Embryonic facial prominence (tissue), 1 donor: ENCODE measurements around the gene TUT4.

Experiments used
- DNase-seq: peaks from one replicate; pipeline ENCODE4 v3.0.0-alpha.2; 2016; ENCODE audit errors: extremely low spot score

TUT4 gene

GRCh38 chr1:52532731-52533327, 20.1 kb downstream of the TUT4 start:
- DNase-seq: no peak

DNA sequence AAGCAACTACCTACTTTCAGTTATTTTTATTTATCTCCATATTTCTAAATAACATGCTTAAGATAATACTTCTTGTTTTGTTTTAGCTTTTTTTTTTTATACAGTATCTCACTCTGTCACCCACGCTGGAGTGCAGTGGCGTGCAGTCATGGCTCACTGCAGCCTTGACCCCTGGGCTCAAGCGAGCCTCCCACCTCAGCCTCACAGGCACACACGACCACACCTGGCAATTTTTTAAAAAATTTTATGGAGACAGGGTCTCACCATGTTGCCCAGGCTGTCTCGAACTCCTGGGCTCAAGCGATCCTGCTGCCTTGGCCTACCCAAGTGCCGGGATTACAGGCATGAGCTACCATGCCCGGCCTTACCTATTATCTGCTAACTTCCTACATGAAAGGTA, 20.6 kb downstream of the TUT4 start:
- DNase-seq: no peak

DNA sequence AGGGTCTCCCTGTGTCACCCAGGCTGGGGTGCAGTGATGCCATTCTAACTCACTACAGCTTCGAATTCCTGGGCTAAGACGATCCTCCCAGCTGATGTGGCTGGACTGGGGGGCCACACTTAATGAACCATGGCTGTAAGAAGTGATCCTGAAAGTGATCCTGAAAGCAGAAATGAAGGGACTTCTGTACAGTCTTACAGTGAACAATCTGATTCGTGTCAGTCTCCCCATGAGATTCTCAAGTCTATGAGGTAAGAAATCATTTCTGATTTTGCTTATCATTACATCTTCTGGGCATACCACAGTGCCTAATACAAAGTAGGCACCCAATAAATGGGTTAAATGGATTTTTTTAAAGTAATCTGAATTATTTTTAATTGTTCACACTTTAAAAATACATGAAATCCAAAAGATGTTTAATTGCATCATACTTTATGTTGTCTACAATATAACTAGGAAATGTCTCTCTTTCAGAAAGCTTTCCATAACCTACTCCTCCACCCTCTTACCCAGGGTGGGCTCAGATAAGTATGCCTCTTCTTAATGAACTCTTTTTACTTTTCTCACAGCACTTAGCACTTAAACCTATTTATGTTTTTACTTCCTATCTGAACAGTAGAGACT, 21.5 kb downstream of the TUT4 start:
- DNase-seq: no peak

DNA sequence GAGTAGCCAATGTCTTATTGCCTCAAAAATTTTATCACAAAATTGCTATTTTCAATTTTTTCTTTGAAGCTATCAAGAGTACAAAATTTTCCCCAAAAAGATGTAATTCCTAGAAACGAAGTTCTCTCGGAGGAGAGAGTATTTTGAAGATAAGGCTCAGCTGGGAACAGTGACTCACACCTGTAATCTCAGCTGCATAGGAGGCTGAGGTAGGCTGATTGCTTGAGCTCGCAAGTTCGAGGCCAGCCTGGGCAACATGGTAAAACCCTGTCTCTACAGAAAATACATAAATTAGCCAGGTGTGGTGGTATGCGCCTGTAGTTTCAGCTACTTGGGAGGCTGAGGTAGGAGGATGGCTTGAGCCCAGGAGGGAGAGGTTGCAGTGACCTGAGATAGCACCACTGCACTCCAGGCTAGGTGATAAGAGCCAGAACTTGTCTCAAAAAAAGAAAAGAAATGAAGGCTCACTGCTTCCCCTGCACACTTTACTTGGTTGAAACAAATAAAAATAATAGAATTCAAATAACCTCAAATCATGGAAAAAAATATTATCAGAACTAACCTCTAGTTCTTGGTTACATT, 22.2 kb downstream of the TUT4 start:
- DNase-seq: no peak

GRCh38 chr1:52523376-52523775, 29.5 kb downstream of the TUT4 start:
- DNase-seq: no peak

DNA sequence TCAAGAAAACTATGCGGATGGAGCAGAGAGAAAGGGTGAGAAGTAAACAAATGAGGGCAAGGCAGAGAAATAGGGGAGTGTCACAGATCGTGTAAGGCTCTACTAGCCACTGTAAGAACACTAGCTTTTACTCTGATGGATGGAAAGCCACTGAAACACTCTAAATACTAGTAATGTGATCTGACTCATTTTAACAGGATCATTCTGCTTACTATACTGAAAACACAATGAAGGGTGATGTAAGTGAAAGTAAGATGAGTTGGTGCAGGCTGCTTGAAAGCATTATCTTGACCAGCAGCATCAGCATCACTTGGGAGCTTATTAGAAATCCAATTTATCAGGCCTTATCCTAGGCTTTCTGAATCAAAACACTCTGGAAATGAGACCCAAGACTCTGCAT, 32.7 kb downstream of the TUT4 start:
- DNase-seq: no peak

GRCh38 chr1:52518962-52519361, 33.9 kb downstream of the TUT4 start:
- DNase-seq: no peak

GRCh38 chr1:52511851-52512615, 40.9 kb downstream of the TUT4 start:
- no peak for DNase-seq

DNA sequence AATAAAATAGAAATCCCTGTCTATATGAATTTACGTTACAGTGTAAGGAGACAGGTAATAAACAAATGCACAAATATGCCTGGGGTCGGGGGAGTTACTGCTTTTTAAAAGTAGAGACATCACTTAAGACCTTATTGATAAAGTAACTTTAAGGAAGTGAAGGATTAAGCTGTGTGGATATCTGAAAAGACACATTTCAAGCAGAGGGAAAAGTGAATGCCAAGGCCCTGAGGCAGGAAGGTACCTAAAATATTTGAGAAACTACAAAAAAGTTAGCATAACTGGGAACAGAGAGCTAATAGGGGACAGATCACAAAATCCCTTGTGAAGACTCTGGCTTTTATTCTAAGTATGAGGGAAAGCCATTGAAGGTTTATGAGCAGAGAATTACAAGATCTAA, 41.5 kb downstream of the TUT4 start:
- DNase-seq: no peak

DNA sequence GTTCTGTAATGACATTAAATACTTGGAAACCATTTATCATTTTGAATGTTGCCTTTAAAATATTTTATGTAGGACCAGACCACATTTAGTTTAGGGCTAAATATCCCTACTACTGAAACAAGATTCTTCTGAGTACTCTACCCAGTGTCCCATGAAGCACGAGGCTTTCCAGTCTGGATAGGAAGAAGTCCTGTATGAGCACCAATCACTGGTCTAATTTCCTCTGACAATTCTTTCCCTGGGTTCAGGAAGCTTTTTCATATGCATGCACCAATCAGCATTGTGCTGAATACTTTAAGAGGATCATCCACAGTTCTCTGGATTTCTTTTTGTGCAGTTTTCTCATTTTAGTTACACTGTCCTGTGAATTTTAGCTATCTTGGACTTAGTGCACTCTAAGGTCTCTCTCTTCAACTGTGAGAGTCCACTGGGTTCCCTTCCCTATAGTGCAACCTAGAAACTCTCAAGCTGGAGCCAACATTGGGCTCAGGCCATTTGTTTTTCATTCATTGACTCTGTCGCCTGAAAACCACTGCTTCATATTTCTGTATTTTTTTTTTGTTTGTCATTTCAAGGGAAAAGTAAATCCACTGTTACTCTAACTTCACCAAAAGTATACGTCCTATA, 45.9 kb downstream of the TUT4 start:
- DNase-seq: no peak

DNA sequence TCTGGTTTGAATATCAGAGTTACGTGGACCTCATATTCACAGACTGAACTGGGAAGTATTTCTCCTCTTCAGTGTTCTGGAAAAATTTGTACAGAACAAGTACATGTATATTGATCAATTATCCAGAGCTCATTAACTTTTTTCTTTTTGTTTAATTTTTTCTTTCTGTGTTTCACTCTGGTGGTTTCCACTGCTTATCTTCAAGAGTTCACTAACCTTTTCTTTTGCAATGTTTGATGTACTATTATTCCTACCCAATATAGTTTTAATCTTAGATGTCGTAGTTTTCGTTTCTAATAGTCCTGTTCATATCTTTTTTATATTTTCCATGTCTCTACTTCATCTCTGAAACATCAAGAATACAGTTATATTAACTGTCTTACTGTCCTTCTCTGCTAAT, 46.5 kb downstream of the TUT4 start:
- DNase-seq: no peak

DNA sequence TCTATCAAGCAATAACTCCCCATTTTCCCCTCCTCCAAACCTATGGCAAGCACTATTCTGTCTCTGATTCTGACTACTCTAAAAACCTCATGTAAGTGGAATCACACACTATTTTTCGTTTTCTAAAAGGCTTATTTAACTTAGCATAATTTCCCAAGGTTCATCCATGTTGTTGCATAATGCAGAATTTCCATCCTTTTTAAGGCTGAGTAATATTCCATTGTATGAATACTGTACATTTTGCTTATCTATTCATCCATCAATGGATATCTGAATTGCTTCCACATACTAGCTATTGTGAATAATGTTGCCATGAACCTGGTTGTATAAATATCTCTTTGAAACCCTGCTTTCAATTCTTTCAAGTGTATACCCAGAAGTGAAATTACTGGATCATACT, 48.2 kb downstream of the TUT4 start:
- DNase-seq: no peak

DNA sequence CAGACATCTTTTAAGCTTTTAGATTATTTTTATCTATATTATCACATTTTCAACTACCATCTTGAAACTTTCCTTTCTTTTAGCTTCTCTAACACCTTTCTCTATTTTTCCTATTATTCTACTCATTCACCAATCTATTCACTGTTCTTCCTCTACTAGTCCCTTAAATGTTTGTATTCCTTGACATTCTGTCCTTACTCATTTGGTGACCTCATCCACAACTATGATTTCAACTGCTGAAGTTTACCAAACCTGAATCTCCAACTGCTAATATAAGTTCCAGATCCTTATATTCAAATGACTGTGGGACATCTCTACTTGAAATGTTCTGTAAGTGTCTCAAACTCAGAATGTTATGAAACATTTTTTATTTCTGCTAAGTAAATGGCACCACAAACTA, 49.2 kb downstream of the TUT4 start:
- DNase-seq: no peak

- no peak for DNase-seq
Observed at GRCh38 chr1:52502789-52503188, 50.1 kb downstream of the TUT4 start.

DNA sequence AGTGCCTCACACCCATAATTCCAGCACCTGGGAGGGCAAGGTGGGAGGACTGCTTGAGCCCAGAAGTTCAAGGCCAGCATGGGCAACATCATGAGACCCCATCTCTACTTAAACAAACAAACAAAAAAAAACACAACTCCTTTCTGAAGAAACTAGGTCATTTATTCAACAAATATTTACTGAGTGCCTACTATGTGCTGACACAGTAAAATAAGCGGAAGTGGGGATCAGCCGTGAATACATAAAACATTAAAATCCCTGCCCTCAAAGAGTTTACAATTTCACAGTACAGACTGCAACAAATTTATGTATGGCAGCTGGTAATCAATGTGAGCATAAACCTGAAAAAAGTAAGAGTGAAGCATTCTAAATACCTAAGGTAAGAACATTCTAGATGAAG, 65.3 kb downstream of the TUT4 start:
- DNase-seq: no peak

DNA sequence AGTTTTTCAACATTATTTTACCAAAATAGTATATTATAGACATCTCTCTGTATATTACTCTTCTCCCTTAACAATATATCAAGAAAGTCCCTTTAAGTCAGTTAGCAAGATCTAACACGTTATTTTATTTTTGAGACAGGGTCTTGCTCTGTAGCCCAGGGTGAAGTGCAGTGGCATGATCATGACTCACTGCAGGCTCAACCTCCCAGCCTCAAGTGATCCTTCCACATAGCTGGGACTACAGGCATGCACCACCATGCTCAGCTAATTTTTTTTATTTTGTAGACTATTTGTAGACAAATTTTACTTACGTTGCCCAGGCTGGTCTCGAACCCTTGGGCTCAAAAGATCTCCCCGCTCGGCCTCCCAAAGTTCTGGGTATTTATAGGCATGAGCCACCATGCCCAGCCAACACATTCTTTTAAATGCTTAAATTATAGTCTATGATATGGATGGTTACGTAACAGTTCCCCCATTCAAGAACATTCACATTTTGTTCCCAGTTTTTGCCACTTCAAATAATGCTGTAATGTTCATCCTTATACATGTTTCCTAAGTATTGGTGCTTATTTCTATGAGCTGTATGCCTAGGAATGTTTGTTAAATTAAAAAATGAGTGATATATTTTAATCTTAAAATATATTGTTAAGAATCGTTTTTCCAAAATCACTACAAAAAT, 70.4 kb downstream of the TUT4 start:
- no peak for DNase-seq

GRCh38 chr1:52479076-52479475, 73.8 kb downstream of the TUT4 start:
- DNase-seq: no peak

- no peak for DNase-seq
Observed at GRCh38 chr1:52477876-52478275, 75.0 kb downstream of the TUT4 start.

DNA sequence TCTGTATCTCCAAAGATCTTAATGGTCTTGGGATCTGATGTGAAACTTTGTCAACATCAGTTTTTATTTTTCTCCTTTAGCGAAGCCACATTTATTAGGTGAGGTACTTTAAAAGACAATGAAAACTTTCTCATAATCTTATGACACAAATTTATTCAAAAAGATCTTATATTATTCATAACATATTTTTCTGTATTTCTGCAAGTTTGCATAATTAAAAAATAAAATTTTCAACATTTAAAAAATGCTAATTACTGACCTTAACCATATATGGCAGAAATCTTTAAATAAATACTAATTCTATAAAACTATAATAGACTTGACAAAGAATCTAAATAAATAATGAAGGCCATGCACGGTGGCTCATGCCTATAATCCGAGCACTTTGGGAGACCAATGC, 75.9 kb downstream of the TUT4 start:
- no peak for DNase-seq

DNA sequence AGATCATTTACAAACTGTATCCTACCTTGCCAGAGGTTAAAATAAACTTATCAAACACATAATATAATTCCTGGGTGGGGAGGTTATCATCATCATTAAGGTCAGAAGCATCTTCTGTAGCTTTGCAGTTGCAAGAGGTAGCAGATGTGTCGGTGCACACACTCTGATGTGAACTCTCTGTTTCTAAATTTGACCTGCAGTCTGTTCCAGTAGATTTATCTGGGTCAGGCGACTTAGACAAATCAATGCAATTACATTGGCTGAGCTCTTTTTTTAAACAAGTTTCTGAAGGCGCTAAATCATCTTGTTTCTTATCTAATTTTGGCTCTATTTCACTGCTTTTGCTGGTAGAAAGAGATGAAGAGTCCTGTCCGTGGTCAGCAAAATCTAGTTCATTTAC, 78.1 kb downstream of the TUT4 start:
- DNase-seq: no peak

GRCh38 chr1:52473039-52473438, 79.9 kb downstream of the TUT4 start:
- no peak for DNase-seq

- no peak for DNase-seq
Observed at GRCh38 chr1:52472384-52472783, 80.5 kb downstream of the TUT4 start.
